HG03064 (cell line): Measurements from ENCODE around the gene SULF2.

Experiments used
- ATAC-seq: cut with Tn5 transposase; IDR thresholded peaks from one replicate; pipeline ENCODE4 v1.9.1; 2021; ENCODE audit warnings: low read depth; ENCODE audit not compliant: unreplicated experiment

SULF2 gene

GRCh38 chr20:47674145-47674544, 111.1 kb downstream of the SULF2 start:
- ATAC-seq = no peak

GRCh38 chr20:47673671-47673955, 111.7 kb downstream of the SULF2 start:
- no peak for ATAC-seq

DNA sequence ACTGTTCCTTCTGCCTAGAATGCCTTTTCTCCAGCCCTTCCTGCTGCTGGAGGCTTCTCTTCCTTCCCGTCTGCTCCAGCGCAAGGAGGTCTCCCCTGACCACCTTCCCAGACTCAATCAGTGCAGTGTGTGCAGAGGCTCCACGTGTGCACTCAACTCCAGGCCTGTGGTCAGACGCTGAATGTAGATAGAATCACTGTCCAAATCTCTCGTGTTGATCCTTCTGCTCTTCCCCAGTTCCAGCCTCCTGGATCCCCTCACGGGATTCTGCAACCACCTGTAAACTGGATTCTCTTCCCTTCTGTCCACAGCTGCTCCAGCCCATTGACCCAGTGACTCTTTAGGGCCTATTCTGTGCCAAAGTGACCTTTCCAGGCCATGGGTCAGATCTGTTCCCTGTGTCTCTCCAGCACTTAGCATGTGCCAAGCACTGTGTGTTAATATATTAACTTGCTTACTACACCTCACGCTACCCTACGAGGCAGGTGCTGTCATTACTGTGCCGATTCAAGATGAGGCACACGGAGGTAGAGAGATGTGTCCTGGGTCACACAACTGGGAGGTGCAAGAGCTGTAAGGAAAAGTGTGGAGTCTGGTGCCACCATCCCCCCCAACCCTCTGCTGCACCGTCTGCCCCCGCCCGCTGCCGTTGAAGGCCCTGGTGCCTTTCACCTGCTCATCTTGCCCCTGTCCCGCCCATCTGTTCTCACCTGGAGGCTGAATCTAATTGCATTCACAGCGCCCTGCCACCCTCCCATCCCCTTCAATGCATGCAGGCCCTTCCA, 112.2 kb downstream of the SULF2 start:
- ATAC-seq = no peak

- no peak for ATAC-seq
These were observed 113.1 kb downstream of the SULF2 start for GRCh38 chr20:47672166-47672565.

- ATAC-seq = no peak
These were observed 114.4 kb downstream of the SULF2 start for GRCh38 chr20:47670913-47671312.

GRCh38 chr20:47669927-47670890, 115.1 kb downstream of the SULF2 start:
- ATAC-seq = no peak

GRCh38 chr20:47669489-47669888, 115.8 kb downstream of the SULF2 start:
- no peak for ATAC-seq

GRCh38 chr20:47669152-47669425, 116.2 kb downstream of the SULF2 start:
- no peak for ATAC-seq

DNA sequence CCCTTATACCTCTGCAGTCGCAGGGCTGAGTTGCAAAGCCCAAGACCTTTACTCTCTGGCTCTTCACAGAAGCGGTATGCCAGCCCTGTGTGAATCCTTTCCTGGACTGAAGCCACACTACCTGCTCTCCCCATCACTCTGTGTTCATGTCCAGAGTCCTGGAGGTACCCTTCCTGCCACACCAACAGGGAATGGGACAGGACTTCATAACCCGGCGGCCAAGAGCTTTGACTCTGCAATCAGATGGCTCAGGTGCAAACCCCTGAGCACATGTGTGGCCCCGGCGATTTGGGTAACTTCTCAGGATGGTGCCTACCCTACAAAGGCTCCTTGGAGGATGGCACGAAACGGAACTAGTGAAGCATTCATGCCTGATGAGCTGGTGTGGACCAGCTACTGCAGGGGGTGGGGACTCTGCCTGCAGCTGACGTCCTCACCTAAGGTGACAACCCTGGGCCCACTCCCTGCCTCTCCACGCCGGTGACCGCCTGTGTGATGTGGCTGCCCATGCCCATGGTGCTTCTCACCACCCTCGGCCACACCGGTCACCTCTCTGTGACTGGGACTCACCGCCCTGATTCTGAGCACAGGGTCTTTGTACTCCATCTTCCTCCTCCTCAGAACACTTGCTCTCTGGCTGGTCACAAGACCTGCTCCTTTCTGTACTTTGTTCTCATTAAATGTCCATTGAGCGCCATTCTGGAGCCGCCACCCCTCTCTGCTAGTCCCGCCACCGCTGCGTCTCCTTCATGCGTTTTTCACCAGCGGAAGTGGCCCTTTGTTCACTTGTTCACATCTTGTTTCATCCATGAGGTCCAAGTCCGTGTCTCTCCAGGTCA, 116.7 kb downstream of the SULF2 start:
- no peak for ATAC-seq

DNA sequence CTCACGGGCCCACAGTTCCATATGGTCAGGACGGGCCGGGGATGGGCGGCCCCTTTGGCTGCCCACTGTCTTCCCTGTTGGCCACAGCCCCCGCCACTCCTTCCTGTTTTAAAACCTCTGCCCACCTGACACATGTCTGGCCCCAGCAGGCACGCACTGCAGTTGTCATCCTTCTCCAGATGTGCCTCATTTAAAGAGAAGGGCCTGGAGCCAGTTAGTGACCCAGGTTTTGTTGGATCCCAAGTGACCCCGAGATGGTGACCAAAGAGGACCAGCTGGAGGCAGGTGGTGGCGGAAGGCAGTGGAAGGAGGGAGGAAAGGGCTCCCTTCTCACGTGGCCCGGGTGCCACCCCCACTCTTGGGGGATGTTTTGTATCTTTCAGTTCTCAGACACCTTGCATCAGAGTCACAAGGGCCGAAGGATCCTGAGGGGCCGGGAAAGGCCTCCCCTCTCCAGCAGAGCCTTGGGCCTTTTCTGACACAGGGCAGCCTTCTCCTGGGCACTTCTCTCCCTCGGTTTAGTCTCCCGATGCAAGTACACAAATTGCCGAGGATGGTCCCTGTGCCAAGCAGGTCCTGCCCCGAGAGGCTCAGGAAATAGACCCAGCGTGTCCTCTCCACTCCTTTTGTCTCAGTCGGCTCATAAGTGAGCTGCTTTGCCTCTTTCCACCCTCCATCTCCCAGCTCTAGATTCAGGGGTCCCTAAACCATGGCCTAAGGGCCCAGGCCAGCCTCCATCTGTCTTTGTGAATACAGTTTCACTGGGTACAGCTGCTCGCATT, 117.6 kb downstream of the SULF2 start:
- no peak for ATAC-seq

GRCh38 chr20:47667086-47667485, 118.2 kb downstream of the SULF2 start:
- no peak for ATAC-seq

DNA sequence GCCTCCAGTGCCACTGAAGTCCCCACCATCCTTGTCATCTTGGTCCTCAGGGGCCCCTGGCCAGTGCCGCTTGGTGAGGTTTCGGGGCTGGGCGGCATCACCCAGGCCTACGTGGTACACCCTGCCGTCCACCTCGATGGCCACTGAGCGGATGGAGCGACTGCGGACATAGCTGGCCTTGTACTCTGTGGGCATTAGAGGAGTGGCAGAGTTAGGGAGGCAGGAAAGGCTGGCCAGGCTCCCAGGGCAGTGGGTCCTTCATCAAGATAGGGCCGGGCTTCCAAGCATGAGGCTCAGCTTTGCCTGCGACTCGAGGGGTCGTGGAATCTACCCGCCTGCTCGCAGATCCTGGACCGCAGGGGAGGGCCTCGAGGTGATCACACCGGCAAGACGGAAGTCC, 119.0 kb downstream of the SULF2 start:
- ATAC-seq = no peak

GRCh38 chr20:47665221-47665991, 119.9 kb downstream of the SULF2 start:
- ATAC-seq = no peak

DNA sequence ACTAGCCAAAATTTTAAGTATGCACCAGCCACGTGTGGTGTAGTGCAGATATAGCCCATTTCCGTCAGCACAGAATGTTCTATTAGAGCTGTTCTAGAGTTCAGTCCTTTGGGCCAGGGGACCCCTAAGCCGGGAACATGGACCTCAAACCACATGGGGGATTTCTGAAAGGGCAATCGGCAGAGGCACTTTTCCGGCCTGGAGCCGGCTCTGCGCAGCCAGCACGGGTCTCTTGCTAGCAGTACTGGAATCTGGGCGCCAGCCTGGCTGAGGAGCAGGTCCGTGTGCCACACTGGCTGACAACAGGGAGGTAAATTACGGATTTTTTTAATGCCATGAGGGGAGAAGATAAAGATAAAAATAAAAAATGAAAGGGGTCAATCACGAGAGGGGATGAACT, 120.5 kb downstream of the SULF2 start:
- no peak for ATAC-seq

- no peak for ATAC-seq
These were observed 121.2 kb downstream of the SULF2 start for GRCh38 chr20:47664068-47664437.

- ATAC-seq = no peak
These were observed 121.8 kb downstream of the SULF2 start for GRCh38 chr20:47663354-47664067.

DNA sequence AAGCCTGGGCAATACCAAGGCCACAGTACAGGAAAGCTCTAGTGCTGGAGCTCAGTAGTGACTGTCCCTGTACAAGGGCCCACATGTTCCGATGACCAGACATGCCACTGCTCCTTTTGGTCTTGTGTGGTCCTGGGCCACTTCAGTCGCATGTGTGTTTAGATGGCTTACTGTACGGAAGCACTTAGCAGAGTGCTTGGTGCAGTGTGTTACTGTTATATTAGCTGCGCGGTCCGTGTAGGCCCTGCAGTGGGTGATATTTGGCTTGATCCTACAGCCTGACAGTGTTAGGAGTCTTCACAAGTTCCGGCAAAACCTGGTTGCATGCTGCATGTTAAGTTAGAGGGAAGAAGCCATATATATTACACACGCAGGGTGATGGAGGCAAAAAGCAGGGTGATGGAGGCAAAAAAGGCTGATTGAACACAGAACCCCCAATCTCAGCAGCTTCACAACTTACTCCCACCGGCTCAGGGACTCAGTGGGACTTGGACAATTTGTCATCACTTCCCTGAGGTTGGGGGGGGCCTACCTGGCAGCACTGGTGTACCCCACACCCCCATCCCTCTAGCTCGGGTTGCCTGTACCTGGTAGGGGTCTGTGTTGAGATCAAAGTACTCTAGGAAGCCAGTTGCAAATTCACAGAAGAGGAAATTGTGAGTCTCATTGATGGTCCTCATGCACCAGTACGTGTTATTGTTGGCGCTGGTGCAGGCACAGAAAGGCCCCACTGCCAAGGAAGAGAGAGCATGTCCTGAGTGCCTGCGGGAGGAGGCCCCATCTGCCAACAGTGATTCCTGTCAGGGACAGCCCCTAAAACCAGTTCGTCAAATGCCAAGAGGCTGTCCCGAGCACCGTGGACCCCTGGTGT, 122.6 kb downstream of the SULF2 start:
- ATAC-seq = no peak

- no peak for ATAC-seq
These were observed 123.6 kb downstream of the SULF2 start for GRCh38 chr20:47661714-47662113.
